GM12872 (cell line): ENCODE data around the gene ROBO3.

Experiments used
- CTCF ChIP-seq: IDR thresholded peaks from 3 replicates; pipeline ENCODE4 v1.5.1; 2011; ENCODE audit warnings: low read depth, mild to moderate bottlenecking, low read length, moderate library complexity; ENCODE audit not compliant: insufficient read depth

Gene ROBO3

GRCh38 chr11:124872280-124872679, 7.0 kb downstream of the ROBO3 start:
- no peak for TF ChIP-seq CTCF

DNA sequence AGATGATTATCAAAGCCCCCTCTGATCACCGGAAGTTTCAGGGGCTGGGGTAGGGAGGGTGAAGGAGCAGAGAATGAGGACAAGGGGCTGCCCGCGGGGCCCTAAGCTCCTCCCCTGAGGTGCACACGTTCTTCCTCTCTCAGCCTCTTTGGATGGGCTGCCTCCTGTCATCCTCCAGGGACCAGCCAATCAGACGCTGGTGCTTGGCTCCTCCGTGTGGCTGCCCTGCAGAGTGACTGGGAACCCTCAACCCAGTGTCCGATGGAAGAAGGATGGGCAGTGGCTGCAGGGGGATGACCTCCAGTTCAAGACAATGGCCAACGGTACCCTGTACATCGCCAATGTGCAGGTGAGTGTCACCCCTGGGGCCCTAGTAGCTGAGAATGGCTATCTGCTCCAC, 7.5 kb downstream of the ROBO3 start:
- TF ChIP-seq CTCF: no peak

GRCh38 chr11:124873951-124874350, 8.7 kb downstream of the ROBO3 start:
- TF ChIP-seq CTCF: no peak

DNA sequence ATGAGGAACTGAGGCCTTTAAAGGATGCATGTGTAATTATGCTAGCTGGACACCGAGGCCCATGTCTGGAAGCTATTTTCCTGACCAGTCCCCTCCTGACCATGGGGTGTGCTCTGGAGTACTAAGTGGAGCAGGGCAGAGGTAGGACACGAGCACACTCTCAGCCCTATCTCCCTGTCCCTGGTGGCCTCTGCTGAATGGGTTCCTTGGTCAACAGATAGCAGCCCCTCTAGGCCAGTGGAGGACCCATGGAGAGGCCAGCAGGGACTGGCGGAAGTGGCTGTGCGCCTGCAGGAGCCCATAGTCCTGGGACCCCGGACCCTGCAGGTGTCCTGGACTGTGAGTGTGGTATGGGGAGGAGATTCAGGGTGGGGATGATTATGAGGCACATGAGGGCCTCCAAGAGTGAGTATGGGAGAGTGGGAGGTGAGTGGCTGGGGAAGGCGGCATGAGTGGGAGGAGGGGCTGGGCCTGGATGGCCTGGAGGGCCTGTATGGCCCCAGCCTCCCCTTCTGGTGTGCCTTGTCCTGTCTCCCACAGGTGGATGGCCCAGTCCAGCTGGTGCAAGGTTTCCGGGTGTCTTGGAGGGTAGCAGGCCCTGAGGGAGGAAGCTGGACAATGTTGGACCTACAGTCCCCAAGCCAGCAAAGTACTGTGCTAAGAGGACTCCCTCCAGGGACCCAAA, 9.5 kb downstream of the ROBO3 start:
- no peak for TF ChIP-seq CTCF

- no peak for TF ChIP-seq CTCF
Observed at GRCh38 chr11:124875401-124875800, 10.2 kb downstream of the ROBO3 start.

DNA sequence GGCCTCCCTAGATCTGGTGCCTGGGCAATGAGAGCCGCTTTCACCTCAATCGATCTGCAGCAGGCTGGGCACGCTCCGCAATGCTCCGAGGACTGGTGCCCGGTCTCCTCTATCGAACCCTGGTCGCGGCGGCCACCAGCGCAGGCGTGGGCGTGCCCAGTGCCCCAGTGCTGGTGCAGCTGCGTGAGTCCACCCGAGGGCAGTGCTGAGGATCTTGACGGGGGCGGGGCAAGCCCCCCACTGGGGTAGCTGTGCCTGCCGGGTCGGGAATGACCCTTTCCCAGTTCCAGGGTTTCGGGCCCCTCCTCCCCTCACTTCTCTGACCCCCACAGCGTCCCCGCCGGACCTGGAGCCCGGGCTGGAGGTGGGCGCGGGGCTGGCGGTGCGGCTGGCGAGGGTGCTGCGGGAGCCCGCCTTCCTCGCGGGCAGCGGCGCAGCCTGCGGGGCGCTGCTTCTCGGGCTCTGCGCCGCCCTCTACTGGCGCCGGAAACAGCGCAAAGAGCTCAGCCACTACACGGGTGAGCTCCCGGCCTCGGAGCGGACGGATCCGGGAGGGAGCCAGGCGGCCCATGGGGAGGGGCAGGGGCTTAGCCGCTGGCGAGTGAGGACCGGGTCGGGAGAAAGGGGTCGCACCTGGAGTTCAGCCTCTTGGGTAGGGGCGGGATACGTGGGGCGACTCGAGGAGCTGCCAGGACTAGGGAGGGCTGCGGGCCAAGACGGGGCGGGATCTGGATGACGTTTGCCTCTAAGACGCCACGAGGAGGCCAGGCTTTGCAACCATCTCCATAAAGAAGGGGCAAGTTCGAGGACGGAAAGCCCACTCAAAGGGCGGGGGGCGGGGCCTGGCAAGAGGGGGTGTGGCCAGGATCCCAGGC, 10.9 kb downstream of the ROBO3 start:
- TF ChIP-seq CTCF: peak; percentile 80

GRCh38 chr11:124876818-124877630, 11.8 kb downstream of the ROBO3 start:
- no peak for TF ChIP-seq CTCF
